NCI-H128 (cell line): ENCODE measurements around the gene MAD1L1.
"Not testable (repeated sequence)": the region's sequence is repeated elsewhere in the genome, so short reads cannot be mapped to it uniquely, and the experiment has no call there.

Experiments used
- DNase-seq: peaks from one replicate; lab custom pipeline; 2025; ENCODE audit not compliant: unreplicated experiment; lab: John Stamatoyannopoulos, UW

Gene MAD1L1

DNA sequence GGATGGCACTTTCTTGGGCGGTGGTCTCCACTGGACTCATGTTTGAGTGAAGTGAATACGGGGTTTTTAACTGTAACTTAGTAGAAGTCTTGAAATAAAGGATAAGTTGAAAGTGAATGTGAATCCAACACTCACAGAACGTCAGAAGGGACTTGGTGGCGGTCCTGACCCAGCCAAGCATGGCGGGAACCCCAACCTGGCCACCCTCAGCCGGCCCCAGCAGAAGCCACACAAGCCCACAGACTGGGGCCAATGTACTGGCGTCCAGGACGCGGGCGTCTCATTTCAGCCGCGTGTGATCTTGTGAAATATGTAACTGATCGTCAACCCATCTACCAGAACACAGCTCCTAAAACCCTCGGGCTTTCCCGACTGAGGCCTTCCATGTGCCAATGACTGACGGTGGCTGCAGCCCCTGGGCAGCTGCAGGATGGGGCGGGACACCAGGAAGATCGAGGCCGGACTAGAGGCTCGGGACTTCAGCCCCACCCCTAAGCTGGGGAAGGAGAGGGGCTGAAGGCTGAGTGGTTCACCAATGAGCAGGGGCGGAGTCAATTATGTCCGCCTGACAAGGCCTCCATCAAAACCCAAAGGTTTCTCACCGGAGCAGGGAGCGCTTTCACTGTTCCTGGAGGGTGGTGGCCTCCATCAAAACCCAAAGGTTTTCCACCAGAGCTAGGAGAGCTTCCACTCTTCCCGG lies 161.5 kb downstream of the MAD1L1 start:
- no peak for DNase-seq

DNA sequence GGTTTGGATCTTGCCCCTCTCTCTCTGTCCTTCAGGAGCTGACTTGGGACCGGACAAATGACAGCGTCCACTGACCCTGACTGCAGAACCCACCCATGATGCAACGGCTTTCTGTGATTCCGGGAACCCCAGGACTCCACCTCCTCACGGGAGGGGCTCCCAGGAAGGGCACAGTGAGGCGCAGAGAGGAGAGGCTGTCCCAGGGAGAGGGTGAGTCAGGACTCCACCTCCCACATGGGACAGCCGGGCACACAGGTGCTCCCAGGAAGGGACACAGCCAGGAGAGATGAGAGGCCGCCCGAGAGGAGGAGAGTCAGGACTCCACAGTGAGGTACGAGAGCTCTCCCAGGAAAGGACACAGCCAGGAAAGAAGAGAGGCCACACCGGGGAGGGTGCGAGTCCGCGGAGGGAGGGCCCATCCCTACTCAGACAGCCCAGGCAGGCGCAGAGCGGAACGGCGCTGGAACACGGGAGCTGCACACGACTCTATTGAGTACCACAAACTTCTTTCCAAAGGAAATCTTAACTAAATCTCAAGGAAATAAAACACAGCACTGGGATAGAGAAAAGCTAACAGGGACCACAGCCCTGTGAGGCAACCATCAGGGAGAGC lies 162.5 kb downstream of the MAD1L1 start:
- no peak for DNase-seq

GRCh38 chr7:2069472-2069860 lies 163.3 kb downstream of the MAD1L1 start:
- no peak for DNase-seq

DNA sequence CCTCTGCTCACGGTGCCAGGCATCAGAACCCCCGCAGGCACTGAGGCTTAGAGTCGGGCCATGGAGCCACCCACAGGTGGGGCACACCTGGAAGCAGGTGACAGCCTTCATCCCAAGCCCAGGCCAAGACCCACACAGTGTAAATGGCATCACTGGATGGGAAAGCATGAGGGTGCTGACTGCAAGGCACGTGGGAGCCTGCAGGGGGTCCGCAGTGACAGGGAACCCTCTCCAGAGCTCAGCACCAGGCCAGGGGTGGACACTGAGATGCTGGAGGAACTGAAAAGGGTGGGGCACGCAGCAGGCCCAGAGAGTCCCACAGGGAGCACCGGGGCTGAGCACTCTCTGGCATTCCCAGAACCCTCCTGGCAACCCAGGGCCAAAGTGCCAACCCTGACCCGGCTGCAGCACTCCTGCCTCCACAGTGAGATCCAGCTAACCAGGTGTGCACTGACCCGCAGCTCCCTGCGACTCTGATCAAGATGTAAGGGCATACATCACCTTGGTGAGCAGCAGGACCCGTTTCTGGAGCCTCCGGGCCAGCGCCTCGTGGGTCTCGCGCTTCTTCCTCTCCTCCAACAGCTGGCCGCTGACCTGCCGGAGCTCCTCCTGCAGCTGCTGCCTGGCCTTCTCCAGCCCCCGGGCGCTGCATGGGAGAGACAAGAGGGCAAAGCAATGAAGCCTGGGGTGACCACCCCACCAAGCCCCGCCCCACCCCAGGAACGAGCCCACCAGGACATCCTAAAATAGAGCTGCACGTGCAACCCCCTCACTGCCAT lies 163.9 kb downstream of the MAD1L1 start:
- no peak for DNase-seq

DNA sequence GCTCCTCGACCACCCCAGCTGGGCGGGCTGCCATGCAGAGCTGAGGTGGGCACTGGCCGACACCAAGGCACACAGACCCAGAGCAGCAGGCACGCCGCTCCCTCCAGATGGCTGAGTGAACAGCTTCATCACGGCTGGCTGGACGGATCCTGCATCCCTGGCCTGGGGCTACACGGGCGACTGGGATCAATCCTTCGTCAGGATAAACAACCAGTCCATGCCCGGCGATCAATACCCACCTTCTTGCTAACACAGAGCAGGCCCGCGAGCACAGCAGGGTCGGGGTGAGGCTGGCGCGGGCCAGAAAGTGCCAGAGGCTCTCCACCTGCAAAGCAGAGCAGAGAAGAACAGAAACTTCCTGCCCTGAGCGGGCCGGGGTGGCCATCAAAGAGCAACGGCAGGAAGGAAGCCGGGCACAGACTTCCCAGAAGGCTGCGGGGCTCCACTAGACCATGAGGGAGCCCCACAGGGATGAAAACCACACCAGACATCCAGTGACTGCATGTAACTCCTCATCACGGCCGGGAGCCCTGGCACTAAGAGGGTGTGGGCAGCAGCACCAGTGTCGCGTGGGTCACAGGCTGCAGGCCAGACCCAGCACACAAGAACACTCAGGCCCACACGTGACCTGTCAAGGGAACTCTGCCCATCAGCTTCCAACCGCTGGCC lies 166.4 kb downstream of the MAD1L1 start:
- no peak for DNase-seq

- DNase-seq = no peak
Observed at GRCh38 chr7:2065528-2065927, 167.2 kb downstream of the MAD1L1 start.

GRCh38 chr7:2063563-2064260 lies 169.0 kb downstream of the MAD1L1 start:
- DNase-seq = peak; percentile 6

GRCh38 chr7:2062648-2063047 lies 170.1 kb downstream of the MAD1L1 start:
- no peak for DNase-seq

DNA sequence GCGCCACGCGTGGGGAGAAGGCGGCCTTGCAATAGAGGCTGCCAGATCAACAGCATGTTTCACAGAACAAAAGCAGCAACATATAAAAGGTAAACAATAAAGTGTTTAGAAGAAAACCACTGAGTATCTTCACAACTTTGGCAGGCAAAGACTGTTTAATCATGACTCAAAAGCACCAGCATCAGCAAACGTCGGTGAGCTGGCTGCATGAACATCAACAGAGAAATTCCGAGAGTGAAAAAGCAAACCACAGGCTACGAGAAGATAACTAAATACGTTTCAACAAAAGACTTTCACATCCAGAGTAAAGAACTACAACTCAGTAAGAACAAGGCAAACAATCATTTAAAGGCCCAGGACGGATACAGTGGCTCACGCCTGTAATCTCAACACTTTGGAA lies 172.0 kb downstream of the MAD1L1 start:
- DNase-seq = no peak

DNA sequence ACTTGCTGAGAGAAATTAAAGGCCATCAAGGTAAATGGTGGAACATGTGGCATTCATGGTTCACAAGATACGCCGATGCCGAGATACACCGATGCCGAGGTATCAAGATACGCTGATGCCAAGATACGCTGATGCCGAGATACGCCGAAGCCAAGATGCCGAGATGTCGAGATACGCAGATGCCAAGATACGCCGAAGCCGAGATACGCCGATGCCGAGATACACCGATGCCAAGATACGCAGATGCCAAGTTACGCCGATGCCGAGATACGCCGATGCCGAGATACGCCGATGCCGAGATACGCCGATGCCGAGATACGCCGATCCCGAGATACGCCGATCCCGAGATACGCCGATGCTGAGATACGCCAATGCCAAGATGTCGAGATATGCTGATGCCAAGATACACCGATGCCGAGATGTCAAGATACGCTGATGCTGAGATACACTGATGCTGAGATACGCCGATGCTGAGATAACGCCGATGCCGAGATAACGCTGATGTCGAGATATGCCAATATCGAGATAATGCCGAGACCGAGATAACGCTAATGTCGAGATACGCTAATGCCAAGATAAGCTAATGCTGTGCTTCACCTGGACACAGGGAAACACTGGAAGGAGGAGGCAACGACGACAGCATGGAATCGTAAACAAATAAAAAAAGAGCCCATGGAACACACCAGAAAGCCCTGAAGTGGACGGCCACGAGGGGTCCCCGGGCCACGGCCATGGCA lies 172.6 kb downstream of the MAD1L1 start:
- DNase-seq = no peak

DNA sequence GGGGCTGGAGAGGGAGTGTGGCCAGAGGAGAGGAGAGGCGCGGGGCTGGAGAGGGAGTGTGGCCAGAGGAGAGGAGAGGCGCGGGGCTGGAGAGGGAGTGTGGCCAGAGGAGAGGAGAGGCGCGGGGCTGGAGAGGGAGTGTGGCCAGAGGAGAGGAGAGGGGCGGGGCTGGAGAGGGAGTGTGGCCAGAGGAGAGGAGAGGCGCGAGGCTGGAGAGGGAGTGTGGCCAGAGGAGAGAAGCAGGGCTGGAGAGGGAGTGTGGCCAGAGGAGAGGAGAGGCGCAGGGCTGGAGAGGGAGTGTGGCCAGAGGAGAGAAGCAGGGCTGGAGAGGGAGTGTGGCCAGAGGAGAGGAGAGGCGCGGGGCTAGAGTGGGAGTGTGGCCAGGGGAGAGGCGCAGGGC lies 174.5 kb downstream of the MAD1L1 start:
- not testable (repeated sequence) for DNase-seq

- no peak for DNase-seq
Observed at GRCh38 chr7:2055956-2056355, 176.8 kb downstream of the MAD1L1 start.

GRCh38 chr7:2054927-2055326 lies 177.8 kb downstream of the MAD1L1 start:
- DNase-seq = no peak

DNA sequence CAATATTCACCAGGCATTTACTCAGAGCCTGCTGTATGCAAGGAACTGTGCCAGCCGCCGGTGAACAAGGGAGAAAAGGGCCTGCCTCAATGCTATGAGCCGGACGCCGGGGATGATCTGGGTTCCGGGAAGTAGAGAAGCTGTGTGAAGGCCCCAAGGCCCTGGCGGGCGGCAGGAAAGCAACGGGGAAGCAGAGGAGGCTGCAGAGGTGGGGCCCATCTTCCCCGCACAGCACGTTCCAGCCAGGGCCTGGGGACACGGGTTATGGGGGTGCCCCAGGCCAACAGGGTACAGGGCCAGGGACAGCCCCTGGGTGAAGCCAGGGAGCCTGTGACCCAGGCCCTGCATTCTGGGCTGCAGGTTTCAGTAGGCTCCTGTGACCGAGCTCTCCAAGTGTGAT lies 179.3 kb downstream of the MAD1L1 start:
- no peak for DNase-seq

DNA sequence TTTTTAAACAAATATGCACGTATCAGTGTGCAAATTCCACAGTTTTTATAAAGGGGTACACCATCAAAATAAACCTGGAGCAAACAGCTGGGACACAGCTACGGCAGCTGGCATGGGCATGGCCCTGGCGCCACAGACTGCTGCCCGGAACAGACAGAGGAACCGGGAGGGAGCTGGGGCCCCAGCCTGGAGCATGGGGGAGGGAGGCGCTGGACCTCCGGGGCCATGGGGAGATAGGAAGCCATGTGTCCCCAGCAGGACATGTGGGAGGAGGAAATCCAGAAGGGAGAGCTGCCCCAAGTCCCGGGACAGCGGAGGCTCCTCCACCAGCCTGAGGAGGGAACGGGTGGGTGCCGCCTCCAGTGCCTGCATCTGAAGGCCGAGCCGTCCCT lies 180.1 kb downstream of the MAD1L1 start:
- DNase-seq = no peak

DNA sequence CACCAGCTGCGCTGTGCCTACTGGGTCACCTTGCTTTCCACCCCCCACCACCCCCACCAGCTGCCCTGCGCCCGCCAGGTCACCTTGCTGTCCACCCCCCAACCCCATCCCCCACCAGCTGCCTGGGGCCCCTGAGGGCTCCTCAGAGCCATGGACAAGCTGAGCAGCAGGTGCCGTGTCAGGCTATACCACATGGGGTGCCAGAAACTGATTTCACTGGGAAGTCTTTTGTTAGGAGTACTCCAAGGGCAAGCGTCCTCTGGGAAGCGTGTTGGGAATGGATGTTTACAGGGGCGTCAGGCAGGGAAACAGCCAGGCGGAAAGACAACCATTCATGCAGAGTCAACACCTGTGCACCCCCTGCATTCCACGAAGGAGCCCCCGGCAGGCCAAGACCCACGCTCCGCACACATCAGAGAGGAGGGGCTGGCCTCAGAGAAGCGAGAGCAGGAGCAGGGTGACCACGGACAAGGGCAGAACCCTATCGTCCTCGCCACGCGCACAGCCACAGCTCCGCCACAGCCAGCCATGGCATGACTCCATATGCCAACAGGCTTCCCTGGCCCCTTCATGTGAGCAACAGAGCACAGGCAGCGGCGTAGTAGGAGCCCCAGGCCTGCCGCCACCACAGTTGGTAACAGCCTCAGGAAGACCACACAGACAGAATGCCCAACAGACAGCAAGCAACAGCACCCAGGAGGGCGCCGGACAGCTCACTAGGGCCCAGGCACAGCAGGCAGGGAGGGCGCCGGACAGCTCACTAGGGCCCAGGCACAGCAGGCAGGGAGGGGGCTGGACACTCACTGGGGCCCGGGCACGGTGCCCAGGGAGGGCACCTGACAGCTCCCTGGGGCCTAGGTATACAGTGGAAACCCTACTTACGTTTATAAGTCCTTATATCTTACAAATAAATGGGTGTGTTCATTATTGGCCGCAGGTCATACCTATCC lies 180.8 kb downstream of the MAD1L1 start:
- peak; percentile 18 for DNase-seq

- DNase-seq = no peak
Observed at GRCh38 chr7:2050511-2050866, 182.3 kb downstream of the MAD1L1 start.

DNA sequence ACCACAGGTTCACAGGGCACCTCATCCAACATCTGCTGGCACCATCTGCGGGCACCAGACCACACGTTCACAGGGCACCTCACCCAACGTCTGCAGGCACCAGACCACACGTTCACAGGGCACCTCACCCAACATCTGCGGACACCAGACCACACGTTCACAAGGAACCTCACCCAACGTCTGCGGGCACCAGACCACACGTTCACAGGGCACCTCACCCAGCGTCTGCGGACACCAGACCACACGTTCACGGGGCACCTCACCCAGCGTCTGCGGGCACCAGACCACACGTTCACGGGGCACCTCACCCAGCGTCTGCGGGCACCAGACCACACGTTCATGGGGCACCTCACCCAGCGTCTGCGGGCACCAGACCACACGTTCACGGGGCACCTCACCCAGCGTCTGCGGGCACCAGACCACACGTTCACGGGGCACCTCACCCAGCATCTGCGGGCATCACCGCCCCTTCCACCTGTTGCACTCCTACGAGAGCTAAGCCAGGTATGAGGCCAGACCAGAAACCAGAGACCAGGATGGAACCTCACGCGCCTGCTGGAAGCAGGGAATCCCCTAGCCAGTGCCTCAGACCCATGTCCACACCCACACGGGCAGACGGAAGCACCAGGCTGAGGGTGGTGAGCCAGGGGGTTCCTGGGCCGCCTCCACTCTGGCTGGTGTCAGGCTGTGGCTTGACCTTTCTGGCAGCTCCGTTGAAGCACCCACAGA lies 182.8 kb downstream of the MAD1L1 start:
- DNase-seq = no peak
